ENCODE data around the gene REC114.
A peak's percentile ranks its signal among the peaks of the same experiment; 100 is the strongest.
"Not testable (repeated sequence)": the region's sequence is repeated elsewhere in the genome, so short reads cannot be mapped to it uniquely, and the experiment has no call there.

Gene REC114

GRCh38 chr15:73522011-73522410 is 79.0 kb downstream of the REC114 start:
- Mint-ChIP-seq H3K36me3 (no peaks in the 10 kb centered on the region), H3K27ac (no peak overlapping the region), H3K4me3 (no peak overlapping the region), H3K4me1 (no peaks in the 10 kb centered on the region), H3K9me3 (peaks cover 0 to 2% of the 10 kb centered on the region in 2 donors), H3K27me3 (peaks cover 16 to 35% of the 10 kb centered on the region in 2 donors)
- no peak for ATAC-seq (replicated peaks)
- no peak for DNase-seq

DNA sequence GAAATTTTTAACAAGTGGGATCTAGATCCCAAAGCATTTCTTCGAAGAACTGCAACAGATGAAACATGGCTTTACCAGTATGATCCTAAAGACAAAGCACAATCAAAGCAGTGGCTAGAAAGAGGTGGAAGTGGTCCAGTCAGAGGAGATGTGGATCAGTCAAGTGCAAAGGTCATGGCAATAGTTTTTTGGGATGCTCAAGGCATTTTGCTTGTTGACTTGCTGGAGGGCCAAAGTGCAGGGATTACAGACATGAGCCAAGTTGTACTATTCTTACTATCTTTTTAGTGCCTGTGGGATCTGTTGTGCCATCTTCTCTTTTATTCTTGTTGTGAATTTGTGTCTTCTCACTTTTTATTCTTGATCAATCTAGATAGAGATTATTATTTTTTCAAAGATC is 82.0 kb downstream of the REC114 start:
- Mint-ChIP-seq H3K4me1 (no peaks in the 10 kb centered on the region), H3K36me3 (no peaks in the 10 kb centered on the region), H3K27ac (no peak overlapping the region), H3K9me3 (peaks cover 0 to 2% of the 10 kb centered on the region in 2 donors), H3K4me3 (no peak overlapping the region), H3K27me3 (peaks cover 20 to 40% of the 10 kb centered on the region in 2 donors)
- DNase-seq, result no peak
- ATAC-seq (replicated peaks), result no peak

DNA sequence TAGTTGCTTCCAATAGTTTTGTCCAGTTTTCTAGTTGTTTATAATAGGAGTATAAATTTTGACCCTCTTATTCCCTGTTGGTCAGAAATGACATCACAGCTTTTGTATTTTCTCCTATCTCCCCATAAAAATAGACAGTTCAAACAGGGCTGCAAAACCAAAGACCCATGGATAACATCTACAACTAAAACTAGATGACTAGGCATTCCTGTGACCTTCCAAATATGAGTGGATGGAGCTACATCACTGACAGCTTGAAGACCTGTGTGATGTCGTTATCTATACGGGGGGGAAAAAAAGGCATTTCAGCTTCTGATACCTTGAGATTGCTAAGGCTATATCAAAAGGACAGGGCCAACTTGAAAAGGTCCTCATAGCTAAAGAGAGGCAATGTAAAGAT is 84.6 kb downstream of the REC114 start:
- Mint-ChIP-seq H3K4me1 (no peaks in the 10 kb centered on the region), H3K27ac (no peak overlapping the region), H3K36me3 (peaks cover 0 to 4% of the 10 kb centered on the region in 2 donors), H3K27me3 (peaks cover 18 to 23% of the 10 kb centered on the region in 2 donors), H3K4me3 (no peak overlapping the region), H3K9me3 (peaks cover 0 to 4% of the 10 kb centered on the region in 2 donors)
- DNase-seq, result no peak
- no peak for ATAC-seq (replicated peaks)

- Mint-ChIP-seq H3K9me3 (peaks cover 0 to 2% of the 10 kb centered on the region in 2 donors), H3K4me1 (no peaks in the 10 kb centered on the region)
These were observed 87.7 kb downstream of the REC114 start for GRCh38 chr15:73530649-73531048.

GRCh38 chr15:73538123-73538522 is 95.2 kb downstream of the REC114 start:
- Mint-ChIP-seq H3K27ac (no peak overlapping the region), H3K36me3 (no peaks in the 10 kb centered on the region), H3K9me3 (no peaks in the 10 kb centered on the region), H3K4me1 (no peaks in the 10 kb centered on the region), H3K4me3 (no peak overlapping the region), H3K27me3 (no peaks in the 10 kb centered on the region)
- DNase-seq, result no peak
- ATAC-seq (replicated peaks), result no peak

More at GRCh38 chr15:73530649-73531048, 87.7 kb downstream of the REC114 start:
- DNase-seq (no peak), ATAC-seq (replicated peaks) (no peak)
- Mint-ChIP-seq H3K36me3 (peaks cover 0 to 4% of the 10 kb centered on the region in 2 donors), H3K27ac (no peak overlapping the region), H3K27me3 (peaks cover 18 to 19% of the 10 kb centered on the region in 2 donors), H3K4me3 (no peak overlapping the region)

DNA sequence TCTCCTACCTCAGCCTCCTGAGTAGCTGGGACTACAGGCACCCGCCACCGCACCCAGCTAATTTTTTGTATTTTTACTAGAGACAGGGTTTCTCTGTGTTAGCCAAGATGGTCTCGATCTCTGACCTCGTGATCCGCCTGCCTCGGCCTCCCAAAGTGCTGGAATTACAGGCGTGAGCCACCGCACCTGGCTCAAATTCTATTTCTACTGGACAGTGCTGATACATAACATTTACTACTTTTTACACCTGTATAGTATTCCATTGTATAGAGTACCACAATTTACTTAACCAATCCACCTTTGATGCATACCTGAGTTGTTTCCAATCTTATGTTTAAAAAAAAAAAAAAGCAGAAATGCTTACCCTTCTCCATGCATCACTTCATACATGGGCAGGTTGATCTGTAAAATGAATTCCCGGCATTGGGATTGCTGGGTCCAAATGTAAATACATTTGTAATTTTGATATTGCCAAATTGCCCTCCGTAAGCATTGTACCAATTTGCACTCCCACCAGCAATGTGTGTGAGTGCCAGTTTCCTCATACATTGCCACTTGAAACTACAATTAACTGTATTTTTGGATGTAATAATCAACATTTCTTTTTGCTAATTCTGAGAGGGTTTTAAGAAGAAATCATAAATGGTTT is 95.7 kb downstream of the REC114 start:
- DNase-seq (no peak), ATAC-seq (replicated peaks) (no peak)
- H3K27me3 Mint-ChIP-seq, result no peaks in the 10 kb centered on the region
- no peaks in the 10 kb centered on the region for H3K9me3 Mint-ChIP-seq
- H3K4me3 Mint-ChIP-seq, result no peak overlapping the region
- H3K27ac Mint-ChIP-seq, result no peak overlapping the region
- no peaks in the 10 kb centered on the region for H3K4me1 Mint-ChIP-seq
- H3K36me3 Mint-ChIP-seq, result no peaks in the 10 kb centered on the region

GRCh38 chr15:73539212-73540128 is 96.5 kb downstream of the REC114 start:
- H3K27me3 Mint-ChIP-seq, result no peaks in the 10 kb centered on the region
- H3K36me3 Mint-ChIP-seq, result no peaks in the 10 kb centered on the region
- no peak overlapping the region for H3K4me3 Mint-ChIP-seq
- H3K9me3 Mint-ChIP-seq, result no peaks in the 10 kb centered on the region
- no peaks in the 10 kb centered on the region for H3K4me1 Mint-ChIP-seq
- DNase-seq (no peak), ATAC-seq (replicated peaks) (no peak)
- no peak overlapping the region for H3K27ac Mint-ChIP-seq

GRCh38 chr15:73540161-73540560 is 97.2 kb downstream of the REC114 start:
- ATAC-seq (replicated peaks) (no peak), DNase-seq (no peak)
- Mint-ChIP-seq H3K36me3 (peaks cover 0 to 2% of the 10 kb centered on the region in 2 donors), H3K27ac (no peak overlapping the region), H3K4me3 (no peak overlapping the region), H3K9me3 (no peaks in the 10 kb centered on the region), H3K4me1 (no peaks in the 10 kb centered on the region), H3K27me3 (no peaks in the 10 kb centered on the region)

DNA sequence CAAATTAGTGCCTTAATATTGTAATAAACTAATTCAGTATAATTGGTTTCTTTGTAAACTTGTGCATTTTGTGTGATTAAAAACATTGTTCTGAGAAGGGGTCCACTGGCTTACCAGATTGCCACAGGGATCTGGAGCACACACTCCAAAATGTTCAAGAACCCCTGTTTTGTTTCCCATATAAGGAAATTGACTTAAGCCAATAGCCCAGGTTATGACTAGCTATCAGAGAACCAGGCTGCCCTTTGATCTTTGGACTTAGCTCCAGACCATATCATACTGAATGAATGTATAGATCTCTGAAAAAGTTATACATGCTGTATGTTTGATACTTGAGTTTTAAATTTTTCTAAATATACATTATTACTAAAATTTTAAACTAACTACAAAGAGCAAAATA is 98.5 kb downstream of the REC114 start:
- DNase-seq (no peak), ATAC-seq (replicated peaks) (no peak)
- H3K27ac Mint-ChIP-seq, result no peak overlapping the region
- peaks cover 0 to 4% of the 10 kb centered on the region in 2 donors for H3K36me3 Mint-ChIP-seq
- H3K9me3 Mint-ChIP-seq, result no peaks in the 10 kb centered on the region
- no peaks in the 10 kb centered on the region for H3K4me1 Mint-ChIP-seq
- no peaks in the 10 kb centered on the region for H3K27me3 Mint-ChIP-seq
- H3K4me3 Mint-ChIP-seq, result no peak overlapping the region

GRCh38 chr15:73548925-73549324 is 106.0 kb downstream of the REC114 start:
- not testable (repeated sequence) for H3K4me1 Mint-ChIP-seq; H3K4me3 Mint-ChIP-seq; DNase-seq; H3K9me3 Mint-ChIP-seq; H3K27me3 Mint-ChIP-seq; ATAC-seq (replicated peaks); H3K27ac Mint-ChIP-seq; H3K36me3 Mint-ChIP-seq

- no peak for DNase-seq
- Mint-ChIP-seq H3K9me3 (no peaks in the 10 kb centered on the region), H3K27me3 (no peaks in the 10 kb centered on the region), H3K4me3 (no peak overlapping the region), H3K27ac (no peak overlapping the region), H3K4me1 (no peaks in the 10 kb centered on the region), H3K36me3 (peaks cover 3 to 4% of the 10 kb centered on the region in 2 donors)
- no peak for ATAC-seq (replicated peaks)
These were observed 107.2 kb downstream of the REC114 start for GRCh38 chr15:73550190-73550589.

DNA sequence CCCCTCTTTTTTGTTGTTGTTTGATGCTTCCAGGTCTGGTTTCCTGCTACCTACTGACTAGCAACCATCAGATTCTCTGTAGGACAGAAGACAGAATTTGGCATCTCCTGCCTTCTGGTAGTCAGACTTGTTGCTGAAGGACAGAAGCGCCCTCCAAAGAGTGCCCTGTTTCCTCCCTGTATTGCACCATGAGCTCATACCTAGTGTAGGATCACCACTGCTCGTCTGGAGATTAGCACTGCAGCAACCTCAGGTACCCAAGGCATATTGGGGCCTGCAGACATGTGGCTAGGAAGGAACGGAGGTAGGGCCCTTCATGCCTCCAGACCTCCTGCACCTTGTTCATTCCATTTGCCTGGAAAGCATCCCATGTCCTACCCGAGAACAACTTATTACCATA is 112.1 kb downstream of the REC114 start:
- ATAC-seq (replicated peaks) (no peak), DNase-seq (no peak)
- peaks cover 7 to 17% of the 10 kb centered on the region in 2 donors for H3K36me3 Mint-ChIP-seq
- H3K4me3 Mint-ChIP-seq, result no peak overlapping the region
- no peak overlapping the region for H3K27ac Mint-ChIP-seq
- H3K4me1 Mint-ChIP-seq, result peaks cover 0 to 6% of the 10 kb centered on the region in 2 donors
- H3K9me3 Mint-ChIP-seq, result no peaks in the 10 kb centered on the region
- no peaks in the 10 kb centered on the region for H3K27me3 Mint-ChIP-seq

DNA sequence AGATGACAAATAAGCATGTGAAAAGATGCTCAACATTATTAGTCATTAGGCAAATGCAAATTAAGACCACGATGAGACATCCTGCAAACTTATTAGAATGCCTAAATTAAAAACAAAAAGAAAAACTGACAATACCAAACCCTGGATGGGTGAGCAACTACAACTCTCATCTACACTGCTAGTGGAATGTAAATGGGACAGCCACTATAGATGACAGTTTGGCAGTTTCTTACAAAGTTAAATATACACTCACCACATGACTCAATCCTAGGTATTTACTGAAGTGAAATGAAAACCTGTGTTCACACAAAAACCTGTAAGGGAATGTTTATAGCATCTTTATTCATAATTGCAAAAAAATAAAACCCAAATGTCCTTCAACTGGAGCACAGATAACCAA is 115.6 kb downstream of the REC114 start:
- H3K9me3 Mint-ChIP-seq, result no peaks in the 10 kb centered on the region
- no peak overlapping the region for H3K27ac Mint-ChIP-seq
- no peaks in the 10 kb centered on the region for H3K27me3 Mint-ChIP-seq
- peaks cover 12 to 28% of the 10 kb centered on the region in 2 donors for H3K36me3 Mint-ChIP-seq
- DNase-seq (no peak), ATAC-seq (replicated peaks) (no peak)
- H3K4me1 Mint-ChIP-seq, result peaks cover 0 to 6% of the 10 kb centered on the region in 2 donors
- H3K4me3 Mint-ChIP-seq, result no peak overlapping the region

DNA sequence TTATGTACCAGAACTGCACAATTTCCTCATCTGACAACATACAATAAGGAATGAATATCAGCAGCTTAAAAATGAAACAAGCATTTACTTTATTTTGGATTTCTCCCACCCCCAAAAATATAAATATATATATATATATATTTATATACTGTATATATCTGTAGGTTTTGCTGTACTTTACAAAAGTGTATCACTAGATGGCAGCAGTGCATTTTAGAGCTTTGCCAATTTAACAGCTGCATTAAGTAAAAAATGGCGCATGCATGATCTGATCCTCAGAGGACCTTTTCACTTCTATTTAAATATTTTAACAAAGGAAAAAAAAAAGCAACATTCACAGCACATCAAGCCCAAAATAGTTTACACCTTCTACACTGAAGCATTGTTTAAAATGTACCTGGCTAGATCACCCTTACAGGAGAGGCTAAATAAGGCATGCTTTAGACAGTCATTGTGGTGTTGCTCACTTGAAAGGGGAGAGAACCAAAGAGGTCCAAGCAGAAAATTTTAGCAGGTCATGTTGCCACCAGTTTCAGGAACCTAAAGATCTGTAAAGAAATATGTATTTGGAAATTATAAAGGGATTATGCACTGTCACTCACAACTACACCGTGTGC is 117.6 kb downstream of the REC114 start:
- ATAC-seq (replicated peaks) (peak; percentile 65 to 68), DNase-seq (no peak)
- no peaks in the 10 kb centered on the region for H3K27me3 Mint-ChIP-seq
- H3K27ac Mint-ChIP-seq, result no peak overlapping the region
- no peak overlapping the region for H3K4me3 Mint-ChIP-seq
- peaks cover 0 to 6% of the 10 kb centered on the region in 2 donors for H3K4me1 Mint-ChIP-seq
- no peaks in the 10 kb centered on the region for H3K9me3 Mint-ChIP-seq
- peaks cover 18 to 42% of the 10 kb centered on the region in 2 donors for H3K36me3 Mint-ChIP-seq

Measured in stimulated activated naive B cell treated with anti-CD40 and anti-IgM and Interleukin-4, amounts not matched to agents 10 μg/mL and 1 μg/mL and 100 μg/mL, for 72 hours (primary cell).